ENCODE measurements around the gene FAM124B. TPM values are rescaled to one million over a fixed set of nuclear protein-coding genes. Genes with fewer than 3 reads are reported as not detected.

The FAM124B gene
- total RNA-seq, 1 experiment from 2014 or later, result 0.83 TPM

- Histone ChIP-seq H3K79me1 (ENCODE audit: insufficient read depth, low read depth, low read length, poor library complexity, severe bottlenecking) (no peaks in the 10 kb centered on the region), H3K4ac (ENCODE audit: low read depth, low read length) (no peak overlapping the region), H3K23ac (ENCODE audit: insufficient read length, low read depth, low read length) (no peak overlapping the region), H3K4me2 (ENCODE audit: insufficient read depth, insufficient read length, low read length) (no peak overlapping the region), H3K56ac (ENCODE audit: insufficient read length, low read depth, low read length) (no peak overlapping the region), H3K27ac (ENCODE audit: insufficient read length, low read depth, low read length) (no peak overlapping the region), H2BK5ac (ENCODE audit: insufficient read length, low read length) (no peak overlapping the region), H4K20me1 (ENCODE audit: control insufficient read depth, insufficient read depth, insufficient read length) (no peaks in the 10 kb centered on the region), H3K27me3 (ENCODE audit: insufficient read depth, low read length) (no peaks in the 10 kb centered on the region), H2BK12ac (ENCODE audit: insufficient read length, low read depth, low read length) (no peak overlapping the region), H2AK5ac (ENCODE audit: insufficient read length, low read length) (no peak overlapping the region), H3K79me2 (ENCODE audit: insufficient read depth, low read length) (no peaks in the 10 kb centered on the region), H2BK120ac (ENCODE audit: low read depth, low read length, poor library complexity, severe bottlenecking) (no peak overlapping the region), H3K4me1 (ENCODE audit: insufficient read depth, low read length) (no peaks in the 10 kb centered on the region), H4K5ac (ENCODE audit: insufficient read length, low read depth, low read length) (no peak overlapping the region), H3K9me3 (ENCODE audit: control insufficient read depth, low read depth, low read length) (no peaks in the 10 kb centered on the region), H3K23me2 (ENCODE audit: insufficient read length, low read depth, low read length, poor library complexity, severe bottlenecking) (no peaks in the 10 kb centered on the region), H2BK20ac (ENCODE audit: low read depth, low read length, poor library complexity, severe bottlenecking) (no peak overlapping the region), H2AFZ (ENCODE audit: low read length) (no peak overlapping the region), H3K9ac (ENCODE audit: extremely low read depth, insufficient read length, low read length) (no peak overlapping the region), H3K14ac (ENCODE audit: insufficient read depth, low read length) (no peak overlapping the region), H3T11ph (ENCODE audit: low read length) (no peak overlapping the region), H4K8ac (replicated peaks; ENCODE audit: insufficient read length, low read depth, low read length) (no peak overlapping the region), H4K91ac (ENCODE audit: insufficient read length, low read depth, low read length) (no peak overlapping the region), H3K18ac (ENCODE audit: insufficient read length, low read depth, low read length) (no peak overlapping the region), H2BK15ac (ENCODE audit: low read depth, low read length) (no peak overlapping the region)
- Mint-ChIP-seq H3K4me3 (no peak overlapping the region), H3K27ac (no peak overlapping the region), H3K9me3 (no peaks in the 10 kb centered on the region), H3K4me1 (no peaks in the 10 kb centered on the region), H3K36me3 (ENCODE audit: insufficient read depth in 1 of 3, low read depth in 3 of 3) (peaks cover 0 to 2% (median 0%) of the 10 kb centered on the region in 3 experiments; a peak in 2 of 7 replicates), H3K27me3 (ENCODE audit: low read depth) (no peaks in the 10 kb centered on the region)
- TF ChIP-seq, protein P1, sequence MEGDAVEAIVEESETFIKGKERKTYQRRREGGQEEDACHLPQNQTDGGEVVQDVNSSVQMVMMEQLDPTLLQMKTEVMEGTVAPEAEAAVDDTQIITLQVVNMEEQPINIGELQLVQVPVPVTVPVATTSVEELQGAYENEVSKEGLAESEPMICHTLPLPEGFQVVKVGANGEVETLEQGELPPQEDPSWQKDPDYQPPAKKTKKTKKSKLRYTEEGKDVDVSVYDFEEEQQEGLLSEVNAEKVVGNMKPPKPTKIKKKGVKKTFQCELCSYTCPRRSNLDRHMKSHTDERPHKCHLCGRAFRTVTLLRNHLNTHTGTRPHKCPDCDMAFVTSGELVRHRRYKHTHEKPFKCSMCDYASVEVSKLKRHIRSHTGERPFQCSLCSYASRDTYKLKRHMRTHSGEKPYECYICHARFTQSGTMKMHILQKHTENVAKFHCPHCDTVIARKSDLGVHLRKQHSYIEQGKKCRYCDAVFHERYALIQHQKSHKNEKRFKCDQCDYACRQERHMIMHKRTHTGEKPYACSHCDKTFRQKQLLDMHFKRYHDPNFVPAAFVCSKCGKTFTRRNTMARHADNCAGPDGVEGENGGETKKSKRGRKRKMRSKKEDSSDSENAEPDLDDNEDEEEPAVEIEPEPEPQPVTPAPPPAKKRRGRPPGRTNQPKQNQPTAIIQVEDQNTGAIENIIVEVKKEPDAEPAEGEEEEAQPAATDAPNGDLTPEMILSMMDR (conservative IDR thresholded peaks at IDR 0.05), result no peak
- WGBS (ENCODE audit: extremely low coverage, insufficient read length, low lambda C conversion rate), result no CpG with 5 or more reads among the region's 9 CpGs
- no peak for DNase-seq
Observed at GRCh38 chr2:224365331-224365730, 36.6 kb downstream of the FAM124B start.
